K562 (cell line): ENCODE measurements around the gene NENF. TPM values are rescaled to one million over a fixed set of nuclear protein-coding genes. Genes with fewer than 3 reads are reported as not detected.
A peak's percentile ranks its signal among the peaks of the same experiment; 100 is the strongest.

ENCODE experiments used
- BRCA1 ChIP-seq, 2 experiments: fragments of 450-650 bp in 1 of 2; sonication (generic) in 1 of 2; formaldehyde crosslinking in 1 of 2; IDR thresholded peaks; 2 replicates each; pipeline versions ENCODE4 v1.5.0 to v1.6.1; 2017 to 2020; ENCODE audit warnings: mild to moderate bottlenecking in 1 of 2, missing genetic modification reagents in 1 of 2
- CC2D1A ChIP-seq: fragments of 450-650 bp; IDR thresholded peaks from 2 replicates; pipeline ENCODE4 v1.6.1; 2017; ENCODE audit warnings: mild to moderate bottlenecking
- CEBPB ChIP-seq: fragments of 450-650 bp; IDR thresholded peaks from 2 replicates; pipeline ENCODE4 v1.6.1; 2016; ENCODE audit warnings: missing genetic modification characterization, missing compliant biosample characterization
- CEBPG ChIP-seq, 3 experiments: fragments of 200-800 bp in 1 of 3; sonication (Bioruptor generic) in 1 of 3; sonication (generic) in 1 of 3; formaldehyde crosslinking in 1 of 3; IDR thresholded peaks in 2 of 3; conservative IDR thresholded peaks in 1 of 3; 2 replicates each; pipeline versions ENCODE4 v1.6.1 to v1.8.0; 2016 to 2022; ENCODE audit warnings: missing compliant biosample characterization in 2 of 3, missing genetic modification characterization in 2 of 3, mild to moderate bottlenecking in 1 of 3, missing genetic modification reagents in 1 of 3
- CHD1 ChIP-seq: fragments of 200-600 bp; sonication (generic); IDR thresholded peaks from one replicate; pipeline ENCODE4 v1.6.1; 2012; ENCODE audit warnings: mild to moderate bottlenecking, moderate library complexity, low read length, inconsistent platforms
- CREB3 ChIP-seq: fragments of 450-650 bp; conservative IDR thresholded peaks from 2 replicates; pipeline ENCODE4 v1.6.1; 2016; ENCODE audit warnings: missing genetic modification characterization, low read depth, mild to moderate bottlenecking, missing compliant biosample characterization, moderate library complexity
- EP400 ChIP-seq: fragments of 450-650 bp; IDR thresholded peaks from 2 replicates; pipeline ENCODE4 v1.6.1; 2017; ENCODE audit warnings: antibody characterized with exemption, mild to moderate bottlenecking, moderate library complexity
- GABPB1 ChIP-seq: sonication (generic); formaldehyde crosslinking; IDR thresholded peaks from 2 replicates; pipeline ENCODE4 v1.8.0; 2022; ENCODE audit warnings: mild to moderate bottlenecking, missing genetic modification reagents
- GATAD2B ChIP-seq: fragments of 450-650 bp; IDR thresholded peaks from 2 replicates; pipeline ENCODE4 v1.6.1; 2017; ENCODE audit warnings: mild to moderate bottlenecking, borderline replicate concordance
- HSF4 ChIP-seq: fragments of 250-450 bp; sonication (Bioruptor Pico); IDR thresholded peaks from 2 replicates; pipeline ENCODE4 v2.1.2; 2022; ENCODE audit warnings: mild to moderate bottlenecking, moderate library complexity, borderline replicate concordance
- JUND ChIP-seq, 2 experiments: IDR thresholded peaks; 2 replicates in 1 of 2; 3 replicates in 1 of 2; pipeline ENCODE4 v1.6.1; 2011; ENCODE audit warnings: borderline replicate concordance in 2 of 2, low read depth in 2 of 2, low read length in 2 of 2, improper control_type of control experiment in 1 of 2, missing biosample characterization in 1 of 2, missing genetic modification characterization in 1 of 2, missing genetic modification reagents in 1 of 2
- KDM1A ChIP-seq, 2 experiments: fragments of 450-650 bp; IDR thresholded peaks; 2 replicates each; pipeline ENCODE4 v1.6.1; 2016; ENCODE audit warnings: mild to moderate bottlenecking in 2 of 2
- KLF13 ChIP-seq: fragments of 450-650 bp; IDR thresholded peaks from 2 replicates; pipeline ENCODE4 v1.6.1; 2016; ENCODE audit warnings: missing genetic modification characterization, low read depth, mild to moderate bottlenecking, missing compliant biosample characterization, moderate library complexity, borderline replicate concordance
- PRDM10 ChIP-seq: fragments of 450-650 bp; IDR thresholded peaks from 2 replicates; pipeline ENCODE4 v1.6.1; 2018; ENCODE audit not compliant: partially characterized antibody
- PREB ChIP-seq: sonication (generic); formaldehyde crosslinking; IDR thresholded peaks from 2 replicates; pipeline ENCODE4 v1.8.1; 2023; ENCODE audit warnings: mild to moderate bottlenecking, missing genetic modification reagents
- RFX5 ChIP-seq: IDR thresholded peaks from 2 replicates; pipeline ENCODE4 v1.6.1; 2011; ENCODE audit warnings: low read depth, mild to moderate bottlenecking, improper control_type of control experiment, low read length
- SMAD1 ChIP-seq: fragments of 150-350 bp; IDR thresholded peaks from 2 replicates; pipeline ENCODE4 v1.6.1; 2014; ENCODE audit warnings: low read length, low read depth; ENCODE audit not compliant: partially characterized antibody
- TCF3 ChIP-seq: sonication (generic); formaldehyde crosslinking; IDR thresholded peaks from 2 replicates; pipeline ENCODE4 v1.4.0; 2020; ENCODE audit warnings: mild to moderate bottlenecking, missing genetic modification reagents
- ZNF134 ChIP-seq: fragments of 250-450 bp; sonication (Bioruptor Pico); conservative IDR thresholded peaks from 2 replicates; pipeline ENCODE4 v1.4.0; 2020
- ZNF175 ChIP-seq: fragments of 200-800 bp; sonication (Bioruptor generic); IDR thresholded peaks from 2 replicates; pipeline ENCODE4 v1.6.1; 2016; ENCODE audit warnings: low read depth, mild to moderate bottlenecking, missing genetic modification characterization, missing compliant biosample characterization
- ZNF23 ChIP-seq: fragments of 250-450 bp; sonication (Bioruptor Pico); IDR thresholded peaks from 2 replicates; pipeline ENCODE4 v1.4.0; 2020; ENCODE audit warnings: mild to moderate bottlenecking
- ZNF583 ChIP-seq: fragments of 250-450 bp; sonication (Bioruptor Pico); IDR thresholded peaks from 2 replicates; pipeline ENCODE4 v1.4.0; 2020
- ZNF668 ChIP-seq: fragments of 250-450 bp; sonication (Bioruptor Pico); IDR thresholded peaks from 2 replicates; pipeline ENCODE4 v1.8.0; 2022; ENCODE audit warnings: mild to moderate bottlenecking, inconsistent platforms
- polyA plus RNA-seq, 8 experiments: library from polyadenylated mRNA; depleted of rRNA in 4 of 8; stranded (reverse) in 5 of 8; unstranded in 3 of 8; fragments of >200 nt; fragmentation: Nextera tagmentation in 2 of 8; fragmentation: Illumina TruSeq in 1 of 8; extraction: Ambion mirVana in 2 of 8; extraction: Trizol in 1 of 8; gene quantifications; 2 replicates each; pipeline versions ENCODE4 v1.2.1 to v1.2.3, GENCODE V29; 2011 to 2014; ENCODE audit warnings: inconsistent platforms in 1 of 8, missing spikeins in 1 of 8
- total RNA-seq, 7 experiments: library from RNA; depleted of rRNA in 6 of 7; stranded (reverse); fragments of >200 nt in 6 of 7; fragmentation: Illumina TruSeq in 2 of 7; extraction: Trizol in 2 of 7; gene quantifications; 2 replicates each; pipeline versions ENCODE4 v1.2.1 to v1.2.3, GENCODE V29; 2011 to 2021; ENCODE audit warnings: low replicate concordance in 1 of 7

NENF gene
- total and polyA plus RNA-seq, 9 of the 15 experiments (the other 6 are each of a cell fraction or from before 2014, with no cell fraction given), result 6.1 to 100 (median 72.8) TPM

- TF ChIP-seq HSF4 (CRISPR knock-in tag) (peak; percentile 96), CEBPB (tag) (peak; percentile 62), ZNF175 (CRISPR knock-in tag) (peak; percentile 92), RFX5 (no peak), TCF3 (peak; percentile 86), CEBPG (CRISPR knock-in tag; IDR thresholded peaks at IDR 0.05) (no peak), CEBPG (tag; conservative IDR thresholded peaks at IDR 0.05 in 1 of 2, IDR thresholded peaks at IDR 0.05 in 1 of 2) (no peak), CREB3 (tag) (peak; percentile 94), BRCA1 (IDR thresholded peaks at IDR 0.05) (no peak), BRCA1 (CRISPR knock-in tag; IDR thresholded peaks at IDR 0.05) (no peak), GABPB1 (CRISPR knock-in tag) (no peak), ZNF23 (CRISPR knock-in tag) (peak; percentile 84; the same call in 1 of the 2 replicates), JUND (IDR thresholded peaks at IDR 0.05; ENCODE audit: borderline replicate concordance, low read depth, low read length) (peak; percentile 61; the same call in 1 of the 2 replicates), JUND (tag; IDR thresholded peaks at IDR 0.05; ENCODE audit: borderline replicate concordance, low read depth, low read length) (peak; percentile 87; the same call in 2 of the 3 replicates), ZNF668 (peak; percentile 93), ZNF583 (CRISPR knock-in tag) (peak; percentile 97), CC2D1A (no peak), CHD1 (no peak), EP400 (peak; percentile 50; the same call in 1 of the 2 replicates), SMAD1 (peak; percentile 38), ZNF134 (peak; percentile 81), KDM1A (IDR thresholded peaks at IDR 0.05) (peak; percentile 44 to 51; a peak in 3 of 4 replicates), GATAD2B (peak; percentile 86), PRDM10 (no peak), PREB (no peak), KLF13 (tag) (0 out of 2 replicates have a peak, but pooled peaks have one; percentile 39)
Measured at GRCh38 chr1:212430955-212431394, 1.7 kb upstream of the NENF start (continued).
